Hepatocyte (in vitro differentiated cells): ENCODE data around the gene BCKDHB.

Source experiments
- CTCF ChIP-seq: fragments of 200-600 bp; sonication (generic); IDR thresholded peaks from 2 replicates; pipeline ENCODE4 v1.5.1; 2016; ENCODE audit warnings: antibody characterized with exemption, mild to moderate bottlenecking; ENCODE audit not compliant: poor library complexity
- EZH2 ChIP-seq: fragments of 200-600 bp; sonication (generic); IDR thresholded peaks from 2 replicates; pipeline ENCODE4 v1.6.1; 2016; ENCODE audit warnings: antibody characterized with exemption, mild to moderate bottlenecking, borderline replicate concordance
- EZH2phosphoT487 ChIP-seq: fragments of 200-600 bp; sonication (generic); IDR thresholded peaks from one replicate; pipeline ENCODE4 v1.6.1; 2018; ENCODE audit warnings: antibody characterized with exemption, mild to moderate bottlenecking, low read depth, moderate library complexity; ENCODE audit not compliant: unreplicated experiment, severe bottlenecking

GRCh38 chr6:80330961-80331360, 224.5 kb downstream of the BCKDHB start:
- TF ChIP-seq CTCF (no peak), EZH2 (no peak), EZH2phosphoT487 (no peak)
